ENCODE data around the gene POMT1. TPM values are rescaled to one million over a fixed set of nuclear protein-coding genes. Genes with fewer than 3 reads are reported as not detected.

POMT1 gene
- total RNA-seq, 1 experiment from 2014 or later = 39.6 TPM

GRCh38 chr9:131562032-131562959, 59.6 kb downstream of the POMT1 start:
- TF ChIP-seq EZH2 (IDR thresholded peaks at IDR 0.05; ENCODE audit: borderline replicate concordance, low read depth, low read length, poor library complexity, severe bottlenecking) = no peak
- TF ChIP-seq CTCF (conservative IDR thresholded peaks at IDR 0.05; ENCODE audit: low read depth, low read length) = no peak
- no peaks in the 10 kb centered on the region for H3K27me3 ChIP-seq (replicated peaks; ENCODE audit: insufficient read depth, low read depth, low read length, poor library complexity)
- BruUV-seq (replicated peaks) = no TSS peak
- no peaks in the 10 kb centered on the region for H3K36me3 ChIP-seq (ENCODE audit: insufficient read depth, low read length, poor library complexity, severe bottlenecking)
- H3K4me3 ChIP-seq (ENCODE audit: low read depth, low read length, poor library complexity, severe bottlenecking) = no peak overlapping the region
- DNase-seq (ENCODE audit: low spot score) = peak; percentile 63
- ChIA-PET CTCF (no interaction called here), POLR2A (ENCODE audit: low non-redundant PET) (no interaction called here)
- H3K4me1 ChIP-seq (ENCODE audit: insufficient read depth, low read length, poor library complexity, severe bottlenecking) = no peaks in the 10 kb centered on the region
- peaks cover 9% of the 10 kb centered on the region for H3K9me3 ChIP-seq (ENCODE audit: low read depth, low read length, poor library complexity, severe bottlenecking)
- intact Hi-C loops (cut with micrococcal nuclease; ENCODE audit: unreplicated experiment) = no loop called here
- H3K27ac ChIP-seq (ENCODE audit: low read depth, low read length, poor library complexity, severe bottlenecking) = no peak overlapping the region

- ChIA-PET CTCF (no interaction called here), POLR2A (ENCODE audit: low non-redundant PET) (no interaction called here)
- DNase-seq (ENCODE audit: low spot score) = no peak
- Histone ChIP-seq H3K27me3 (replicated peaks; ENCODE audit: insufficient read depth, low read depth, low read length, poor library complexity) (no peaks in the 10 kb centered on the region), H3K4me1 (ENCODE audit: insufficient read depth, low read length, poor library complexity, severe bottlenecking) (no peaks in the 10 kb centered on the region), H3K4me3 (ENCODE audit: low read depth, low read length, poor library complexity, severe bottlenecking) (no peak overlapping the region), H3K36me3 (ENCODE audit: insufficient read depth, low read length, poor library complexity, severe bottlenecking) (no peaks in the 10 kb centered on the region), H3K27ac (ENCODE audit: low read depth, low read length, poor library complexity, severe bottlenecking) (no peak overlapping the region), H3K9me3 (ENCODE audit: low read depth, low read length, poor library complexity, severe bottlenecking) (peaks cover 4% of the 10 kb centered on the region)
- intact Hi-C loops (cut with micrococcal nuclease; ENCODE audit: unreplicated experiment) = no loop called here
- TF ChIP-seq EZH2 (IDR thresholded peaks at IDR 0.05; ENCODE audit: borderline replicate concordance, low read depth, low read length, poor library complexity, severe bottlenecking) (no peak), CTCF (conservative IDR thresholded peaks at IDR 0.05; ENCODE audit: low read depth, low read length) (no peak)
- no TSS peak for BruUV-seq (replicated peaks)
Measured at GRCh38 chr9:131565369-131565768, 62.7 kb downstream of the POMT1 start.

DNA sequence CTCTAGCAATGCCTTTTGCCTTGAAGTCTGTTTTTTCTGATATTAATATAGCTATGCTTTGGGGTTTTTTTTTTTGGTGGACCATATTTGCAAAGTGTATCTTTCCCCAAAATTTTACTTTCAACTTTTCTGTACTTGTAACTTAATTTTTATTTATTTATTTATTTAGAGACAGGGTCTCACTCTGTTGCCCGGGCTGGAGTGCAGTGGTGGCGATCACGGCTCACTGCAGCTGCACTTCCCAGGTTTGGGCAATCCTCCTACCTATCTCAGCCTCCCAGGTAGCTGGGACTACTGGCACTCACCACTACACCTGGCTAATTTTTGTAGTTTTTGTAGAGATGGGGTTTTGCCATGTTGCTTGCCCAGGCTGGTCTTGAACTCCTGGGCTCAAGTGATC, 63.4 kb downstream of the POMT1 start:
- DNase-seq (ENCODE audit: low spot score) = no peak
- POLR2A ChIA-PET (ENCODE audit: low non-redundant PET) = no interaction called here

More for the DNA sequence above, 63.4 kb downstream of the POMT1 start:
- Histone ChIP-seq H3K9me3 (ENCODE audit: low read depth, low read length, poor library complexity, severe bottlenecking) (no peaks in the 10 kb centered on the region), H3K4me1 (ENCODE audit: insufficient read depth, low read length, poor library complexity, severe bottlenecking) (no peaks in the 10 kb centered on the region), H3K36me3 (ENCODE audit: insufficient read depth, low read length, poor library complexity, severe bottlenecking) (no peaks in the 10 kb centered on the region), H3K4me3 (ENCODE audit: low read depth, low read length, poor library complexity, severe bottlenecking) (no peak overlapping the region), H3K27ac (ENCODE audit: low read depth, low read length, poor library complexity, severe bottlenecking) (no peak overlapping the region), H3K27me3 (replicated peaks; ENCODE audit: insufficient read depth, low read depth, low read length, poor library complexity) (no peaks in the 10 kb centered on the region)
- intact Hi-C loops (cut with micrococcal nuclease; ENCODE audit: unreplicated experiment) = no loop called here
- CTCF ChIA-PET = no interaction called here
- no TSS peak for BruUV-seq (replicated peaks)
- TF ChIP-seq CTCF (conservative IDR thresholded peaks at IDR 0.05; ENCODE audit: low read depth, low read length) (no peak), EZH2 (IDR thresholded peaks at IDR 0.05; ENCODE audit: borderline replicate concordance, low read depth, low read length, poor library complexity, severe bottlenecking) (no peak)

Data from A673 (cell line).